DND-41 (cell line): ENCODE measurements around the gene CHI3L2.

Experiments used
- CTCF ChIP-seq: IDR thresholded peaks from 2 replicates; pipeline ENCODE4 v1.5.1; 2012; ENCODE audit warnings: borderline replicate concordance, low read length, moderate library complexity, mild to moderate bottlenecking; ENCODE audit not compliant: poor library complexity, severe bottlenecking; ENCODE audit errors: extremely low read depth
- EZH2 ChIP-seq: IDR thresholded peaks from 3 replicates; pipeline ENCODE4 v1.6.1; 2012; ENCODE audit warnings: borderline replicate concordance, low read depth, mild to moderate bottlenecking, moderate library complexity, low read length, inconsistent platforms; ENCODE audit not compliant: severe bottlenecking

DNA sequence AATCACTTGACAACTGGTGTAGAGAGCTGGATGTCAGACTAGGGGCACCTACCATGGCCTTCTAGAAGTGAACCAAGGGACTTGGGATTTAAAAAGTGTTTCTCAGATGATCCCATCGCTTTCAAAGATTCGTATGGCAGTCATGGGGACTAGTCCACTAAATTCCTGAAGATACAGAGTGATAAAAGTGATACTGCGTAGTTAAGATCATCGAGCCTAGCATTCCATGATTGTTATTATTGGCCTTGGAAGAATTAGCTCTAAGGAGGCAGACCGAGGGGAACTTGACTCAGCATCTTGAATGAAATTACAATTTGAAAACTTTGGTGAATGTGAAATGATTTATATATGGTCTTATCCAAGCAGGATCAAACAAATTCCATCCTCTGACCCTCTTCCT is 61.9 kb downstream of the CHI3L2 start:
- TF ChIP-seq CTCF: no peak
- TF ChIP-seq EZH2: no peak
